Hepatocyte (in vitro differentiated cells): ENCODE results near the gene ST6GALNAC2.
"Not testable (repeated sequence)": the region's sequence is repeated elsewhere in the genome, so short reads cannot be mapped to it uniquely, and the experiment has no call there.

ENCODE experiments used
- CTCF ChIP-seq: fragments of 200-600 bp; sonication (generic); IDR thresholded peaks from 2 replicates; pipeline ENCODE4 v1.5.1; 2016; ENCODE audit warnings: antibody characterized with exemption, mild to moderate bottlenecking; ENCODE audit not compliant: poor library complexity
- EZH2phosphoT487 ChIP-seq: fragments of 200-600 bp; sonication (generic); IDR thresholded peaks from one replicate; pipeline ENCODE4 v1.6.1; 2018; ENCODE audit warnings: antibody characterized with exemption, mild to moderate bottlenecking, low read depth, moderate library complexity; ENCODE audit not compliant: unreplicated experiment, severe bottlenecking

GRCh38 chr17:76533640-76534359 is 51.9 kb downstream of the ST6GALNAC2 start:
- TF ChIP-seq EZH2phosphoT487, CTCF: not testable (repeated sequence)
